Mucosa of rectum (tissue), 2 donors: ENCODE data around the gene MGAT5B.

Experiments
- H3K27ac ChIP-seq, 2 donors: one replicate each; pipeline ENCODE4 v1.7.0; 2013; ENCODE audit warnings: inconsistent platforms in 2 of 2, low read depth in 2 of 2, low read length in 2 of 2
- H3K27me3 ChIP-seq, 2 donors: one replicate each; pipeline ENCODE4 v1.7.0; 2013; ENCODE audit warnings: low read length in 2 of 2; ENCODE audit not compliant: control insufficient read depth in 2 of 2, insufficient read depth in 2 of 2
- H3K36me3 ChIP-seq, 2 donors: one replicate each; pipeline ENCODE4 v1.7.0; 2013; ENCODE audit warnings: low read length in 2 of 2; ENCODE audit not compliant: control insufficient read depth in 2 of 2, insufficient read depth in 2 of 2
- H3K4me1 ChIP-seq, 2 donors: one replicate each; pipeline ENCODE4 v1.7.0; 2013; ENCODE audit warnings: low read length in 2 of 2, mild to moderate bottlenecking in 1 of 2; ENCODE audit not compliant: control insufficient read depth in 2 of 2, insufficient read depth in 2 of 2
- H3K4me3 ChIP-seq, 2 donors: one replicate each; pipeline ENCODE4 v1.7.0; 2013; ENCODE audit warnings: low read length in 2 of 2
- H3K9ac ChIP-seq, 2 donors: one replicate each; pipeline ENCODE4 v1.7.0; 2013; ENCODE audit warnings: low read length in 2 of 2, low read depth in 1 of 2, mild to moderate bottlenecking in 1 of 2
- H3K9me3 ChIP-seq, 2 donors: one replicate each; pipeline ENCODE4 v1.7.0; 2013; ENCODE audit warnings: low read length in 2 of 2; ENCODE audit not compliant: control insufficient read depth in 2 of 2
- donor health status: healthy.
- donor health status: Normal muscosa, but diverticular disease.

The MGAT5B gene

DNA sequence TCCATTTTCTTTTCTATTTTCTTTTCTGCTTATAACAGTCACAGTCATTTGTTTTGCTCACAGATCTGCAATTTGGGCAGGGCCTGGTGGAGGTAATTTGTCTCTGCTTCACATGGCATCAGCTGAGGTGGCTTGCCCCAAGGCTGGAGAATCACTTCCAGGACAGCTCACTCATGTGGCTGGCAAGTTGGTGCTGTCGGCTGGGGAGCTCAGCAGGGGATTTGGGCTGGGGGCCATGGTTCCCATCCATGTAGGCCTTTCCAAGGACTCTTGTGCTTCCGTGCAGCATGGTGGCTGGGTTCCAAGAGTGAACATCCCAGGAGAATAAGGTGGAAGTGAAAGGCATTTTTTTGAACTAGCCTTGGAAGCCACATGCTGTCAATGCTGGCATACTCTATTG is 85.7 kb downstream of the MGAT5B start:
- H3K27ac ChIP-seq, result no peak overlapping the region
- H3K36me3 ChIP-seq, result no peaks in the 10 kb centered on the region
- H3K9me3 ChIP-seq, result no peaks in the 10 kb centered on the region
- H3K9ac ChIP-seq, result no peak overlapping the region
- H3K27me3 ChIP-seq, result peaks cover 0 to 10% of the 10 kb centered on the region in 2 donors
- no peaks in the 10 kb centered on the region for H3K4me1 ChIP-seq
- no peak overlapping the region for H3K4me3 ChIP-seq

GRCh38 chr17:76955191-76955590 is 87.0 kb downstream of the MGAT5B start:
- Histone ChIP-seq H3K36me3 (no peaks in the 10 kb centered on the region), H3K27ac (no peak overlapping the region), H3K4me1 (no peaks in the 10 kb centered on the region), H3K4me3 (no peak overlapping the region), H3K27me3 (peaks cover 0 to 3% of the 10 kb centered on the region in 2 donors), H3K9me3 (no peaks in the 10 kb centered on the region), H3K9ac (no peak overlapping the region)

- Histone ChIP-seq H3K9ac (no peak overlapping the region), H3K27ac (no peak overlapping the region), H3K36me3 (no peaks in the 10 kb centered on the region), H3K4me1 (no peaks in the 10 kb centered on the region), H3K4me3 (no peak overlapping the region), H3K27me3 (peaks cover 0 to 3% of the 10 kb centered on the region in 2 donors), H3K9me3 (no peaks in the 10 kb centered on the region)
Measured at GRCh38 chr17:76956846-76957540, 88.8 kb downstream of the MGAT5B start.

- no peaks in the 10 kb centered on the region for H3K9me3 ChIP-seq
- H3K9ac ChIP-seq, result no peak overlapping the region
- H3K27ac ChIP-seq, result no peak overlapping the region
- H3K4me1 ChIP-seq, result no peaks in the 10 kb centered on the region
- H3K27me3 ChIP-seq, result peaks cover 0 to 3% of the 10 kb centered on the region in 2 donors
- no peak overlapping the region for H3K4me3 ChIP-seq
- H3K36me3 ChIP-seq, result no peaks in the 10 kb centered on the region
Measured at GRCh38 chr17:76957678-76958464, 89.7 kb downstream of the MGAT5B start.

- Histone ChIP-seq H3K4me3 (no peak overlapping the region), H3K9ac (no peak overlapping the region), H3K27ac (no peak overlapping the region), H3K4me1 (no peaks in the 10 kb centered on the region), H3K9me3 (no peaks in the 10 kb centered on the region), H3K27me3 (peaks cover 0 to 3% of the 10 kb centered on the region in 2 donors), H3K36me3 (no peaks in the 10 kb centered on the region)
Measured at GRCh38 chr17:76958974-76959373, 90.8 kb downstream of the MGAT5B start.

DNA sequence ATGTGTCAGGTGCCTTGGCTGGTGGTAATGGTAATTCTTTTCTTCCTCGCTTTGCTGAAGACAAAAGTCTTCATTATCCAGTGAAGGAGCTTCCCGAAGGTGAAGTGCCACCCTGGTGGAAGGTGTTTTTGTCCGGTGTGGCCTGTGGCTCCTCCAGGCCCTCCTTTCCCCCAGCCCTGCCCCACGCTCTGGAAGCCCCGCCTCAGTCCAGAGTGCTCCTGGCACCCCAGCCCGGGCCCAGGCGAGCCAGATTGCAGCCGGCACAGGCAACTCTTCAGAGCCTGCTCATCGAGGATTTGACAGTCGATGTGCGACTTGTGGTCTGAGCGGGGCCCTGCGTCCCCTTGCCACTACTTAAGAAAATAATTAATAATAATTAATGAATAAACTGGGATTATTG is 93.7 kb downstream of the MGAT5B start:
- Histone ChIP-seq H3K4me1 (no peaks in the 10 kb centered on the region), H3K9ac (no peak overlapping the region), H3K9me3 (no peaks in the 10 kb centered on the region), H3K4me3 (no peak overlapping the region), H3K36me3 (no peaks in the 10 kb centered on the region), H3K27me3 (peaks cover 0 to 3% of the 10 kb centered on the region in 2 donors), H3K27ac (no peak overlapping the region)

DNA sequence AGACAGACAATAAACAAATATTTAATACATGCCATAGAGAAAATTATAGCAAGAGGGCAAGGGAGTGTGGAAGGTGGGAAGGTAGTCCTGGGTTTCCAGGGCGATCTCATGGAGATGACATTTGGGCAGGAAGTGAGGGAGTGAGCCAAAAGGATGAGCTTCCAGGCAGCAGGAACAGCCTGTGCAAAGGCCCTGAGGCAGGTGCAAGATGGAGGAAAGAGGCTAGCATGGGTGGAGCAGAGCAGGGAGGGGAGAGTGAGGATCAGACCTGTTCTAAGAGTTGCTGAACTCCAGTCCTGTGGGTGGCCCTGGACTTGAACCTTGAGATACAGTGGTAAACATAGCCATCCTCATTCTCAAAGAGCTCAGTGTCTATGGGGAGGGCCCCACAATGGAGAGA is 94.7 kb downstream of the MGAT5B start:
- H3K4me1 ChIP-seq, result no peaks in the 10 kb centered on the region
- no peak overlapping the region for H3K27ac ChIP-seq
- H3K27me3 ChIP-seq, result peaks cover 5 to 9% of the 10 kb centered on the region in 2 donors
- H3K9ac ChIP-seq, result no peak overlapping the region
- no peaks in the 10 kb centered on the region for H3K9me3 ChIP-seq
- H3K4me3 ChIP-seq, result no peak overlapping the region
- H3K36me3 ChIP-seq, result no peaks in the 10 kb centered on the region

GRCh38 chr17:76966016-76966415 is 97.8 kb downstream of the MGAT5B start:
- H3K27me3 ChIP-seq, result peaks cover 14 to 24% of the 10 kb centered on the region in 2 donors
- no peak overlapping the region for H3K27ac ChIP-seq
- no peak overlapping the region for H3K9ac ChIP-seq
- no peaks in the 10 kb centered on the region for H3K36me3 ChIP-seq
- H3K9me3 ChIP-seq, result no peaks in the 10 kb centered on the region
- H3K4me1 ChIP-seq, result peaks cover 0 to 2% of the 10 kb centered on the region in 2 donors
- no peak overlapping the region for H3K4me3 ChIP-seq

DNA sequence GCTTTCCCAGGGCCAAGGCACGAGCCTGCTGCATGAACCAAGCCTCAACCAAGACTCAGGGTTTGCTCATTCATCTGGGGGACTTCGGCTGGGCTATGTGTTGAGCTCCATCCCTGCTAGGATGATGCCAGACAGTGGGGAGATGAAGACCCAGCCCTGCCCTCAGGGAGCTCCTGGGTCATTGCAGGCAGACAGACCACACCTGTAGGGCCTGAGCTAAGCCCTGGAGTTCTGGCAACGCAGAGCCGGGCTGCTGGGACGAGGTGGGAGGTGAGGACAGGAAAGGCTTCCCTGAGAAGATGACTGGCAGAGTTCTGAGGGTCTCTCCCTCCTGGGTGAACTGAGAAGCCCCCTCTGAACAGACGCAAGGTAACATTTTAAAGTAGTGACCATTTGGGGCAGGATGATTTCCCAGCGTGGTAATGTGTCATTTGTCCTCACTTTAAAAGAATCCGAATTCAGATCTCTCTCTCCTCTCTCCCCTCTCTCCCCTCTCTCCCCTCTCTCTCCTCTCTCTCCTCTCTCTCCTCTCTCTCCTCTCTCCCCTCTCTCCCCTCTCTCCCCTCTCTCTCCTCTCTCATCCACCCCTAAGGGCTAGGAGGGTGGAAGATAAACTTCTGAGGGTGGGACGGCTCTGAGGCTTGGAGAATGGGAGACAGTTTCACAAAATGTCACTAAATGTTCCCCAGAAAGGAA is 98.4 kb downstream of the MGAT5B start:
- Histone ChIP-seq H3K36me3 (no peaks in the 10 kb centered on the region), H3K9me3 (no peaks in the 10 kb centered on the region), H3K27me3 (peaks cover 14 to 24% of the 10 kb centered on the region in 2 donors), H3K27ac (no peak overlapping the region), H3K9ac (no peak overlapping the region), H3K4me1 (peaks cover 0 to 2% of the 10 kb centered on the region in 2 donors), H3K4me3 (no peak overlapping the region)

DNA sequence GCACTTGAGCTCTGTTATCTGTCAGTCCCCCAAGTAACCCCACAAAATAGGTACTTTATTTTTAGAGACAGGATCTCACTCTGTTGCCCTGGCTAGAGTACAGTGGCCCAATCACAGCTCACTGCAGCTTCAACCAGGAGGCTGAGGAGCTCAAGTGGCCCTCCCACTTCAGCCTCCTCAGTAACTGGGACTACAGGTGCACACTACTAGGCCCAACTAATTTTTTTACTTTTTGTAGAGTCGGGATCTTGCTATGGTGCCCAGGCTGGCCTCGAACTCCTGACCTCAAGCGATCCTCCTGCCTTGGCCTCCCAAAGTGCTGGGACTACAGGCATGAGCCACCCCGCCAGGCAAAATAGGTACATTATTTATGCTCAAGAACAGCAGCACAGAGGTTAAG is 99.6 kb downstream of the MGAT5B start:
- Histone ChIP-seq H3K4me3 (no peak overlapping the region), H3K9me3 (no peaks in the 10 kb centered on the region), H3K36me3 (no peaks in the 10 kb centered on the region), H3K4me1 (peaks cover 0 to 2% of the 10 kb centered on the region in 2 donors), H3K9ac (no peak overlapping the region), H3K27me3 (peaks cover 16 to 24% of the 10 kb centered on the region in 2 donors), H3K27ac (no peak overlapping the region)
